Activated CD8-positive, alpha-beta memory T cell treated with anti-CD3 and anti-CD28 coated beads, Interleukin-2, amount 50 U/mL, for 1 hour (primary cell): ENCODE results near the gene MITD1.
"Not testable (repeated sequence)": the region's sequence is repeated elsewhere in the genome, so short reads cannot be mapped to it uniquely, and the experiment has no call there.

Experiments used
- DNase-seq: peaks from one replicate; pipeline ENCODE4 v3.0.0-alpha.2; 2020; ENCODE audit errors: extremely low read depth

MITD1 gene

GRCh38 chr2:99154643-99155536, 26.0 kb downstream of the MITD1 start, which contains the start of the genes LIPT1 and TSGA10:
LIPT1 (plus strand) TSS chr2:99154967; CDS start chr2:99161958, 6,991 bp downstream.
TSGA10 (minus strand) TSS chr2:99154942; CDS start chr2:99109439, 45,503 bp downstream.
- DNase-seq, result peak; percentile 64

GRCh38 chr2:99153921-99154604, 26.8 kb downstream of the MITD1 start:
- DNase-seq, result no peak

GRCh38 chr2:99152199-99152895, 28.5 kb downstream of the MITD1 start:
- no peak for DNase-seq

- no peak for DNase-seq
Measured at GRCh38 chr2:99150706-99151105, 30.2 kb downstream of the MITD1 start.

- DNase-seq, result peak; percentile 93
Measured at GRCh38 chr2:99141110-99142108, 39.4 kb downstream of the MITD1 start, which contains the start of gene C2orf15. C2orf15 (plus strand) TSS chr2:99141707; CDS start chr2:99150559, 8,852 bp downstream.

DNA sequence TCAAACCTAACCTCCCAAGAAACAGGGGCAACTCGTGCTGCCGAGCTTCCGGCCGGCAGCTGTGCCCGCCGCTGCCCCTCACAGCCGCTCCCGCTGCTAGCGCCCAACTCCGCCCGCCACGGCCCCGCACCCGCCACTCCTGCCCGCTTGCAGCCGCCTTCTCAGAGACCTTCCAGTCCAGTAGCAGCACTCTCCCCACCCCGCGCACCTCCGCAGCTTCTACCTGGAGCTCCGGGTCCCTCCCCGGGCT, 40.1 kb downstream of the MITD1 start:
- no peak for DNase-seq

GRCh38 chr2:99140056-99140859, 40.6 kb downstream of the MITD1 start:
- no peak for DNase-seq

- no peak for DNase-seq
Measured at GRCh38 chr2:99139003-99139402, 41.9 kb downstream of the MITD1 start.

GRCh38 chr2:99135044-99135556, 45.8 kb downstream of the MITD1 start:
- DNase-seq, result not testable (repeated sequence)

GRCh38 chr2:99127981-99128380, 52.9 kb downstream of the MITD1 start:
- DNase-seq, result no peak
